Endothelial cell of umbilical vein (primary cell): ENCODE results near the gene PLCG2. TPM values are rescaled to one million over a fixed set of nuclear protein-coding genes. Genes with fewer than 3 reads are reported as not detected.

ENCODE experiments used
- BruUV-seq: library from RNA; stranded (reverse); fragments of 400-500 nt; replicated peaks from 2 replicates; lab custom pipeline; 2021; lab: Mats Ljungman, UMichigan
- CTCF ChIA-PET: fragments of 300-600, 350-600 bp; sonication (Branson Sonifier 250); formaldehyde crosslinking; loops from one replicate; lab custom pipeline; 2021; ENCODE audit warnings: antibody characterized with exemption, inconsistent platforms; lab: Charles Lee
- POLR2A ChIA-PET: fragments of 300-600, 350-600 bp; sonication (Branson Sonifier 250); formaldehyde crosslinking; loops from one replicate; lab custom pipeline; 2021; ENCODE audit warnings: antibody characterized with exemption, inconsistent platforms; lab: Charles Lee
- DNase-seq: peaks from one replicate; pipeline ENCODE4 v3.0.0-alpha.2; 2011; ENCODE audit warnings: low read depth, low spot score
- FAIRE-seq: peaks from 2 replicates; lab custom pipeline; 2011; peaks lifted over from hg19 to GRCh38; lab: Jason Lieb, UNC
- H2AFZ ChIP-seq: 2 replicates; pipeline ENCODE4 v1.6.0; 2012; ENCODE audit warnings: low read depth, low read length, control low read depth, inconsistent platforms
- H3K27ac ChIP-seq: 2 replicates; pipeline ENCODE4 v1.5.1; 2011; ENCODE audit warnings: low read depth, mild to moderate bottlenecking, control low read depth, low read length, moderate library complexity; ENCODE audit not compliant: insufficient read depth
- H3K27me3 ChIP-seq, 2 experiments: 2 replicates each; pipeline versions ENCODE4 v1.6.0 to v1.6.1; 2011; ENCODE audit warnings: low read length in 2 of 2, mixed read lengths in 1 of 2; ENCODE audit not compliant: control insufficient read depth in 2 of 2, insufficient read depth in 2 of 2
- H3K36me3 ChIP-seq, 2 experiments: 2 replicates in 1 of 2; 3 replicates in 1 of 2; pipeline ENCODE4 v1.5.1; 2011; ENCODE audit warnings: low read length in 2 of 2, mild to moderate bottlenecking in 1 of 2, moderate library complexity in 1 of 2; ENCODE audit not compliant: control insufficient read depth in 2 of 2, insufficient read depth in 2 of 2; ENCODE audit errors: extremely low read depth in 1 of 2
- H3K4me1 ChIP-seq: 3 replicates; pipeline ENCODE4 v1.5.1; 2011; ENCODE audit warnings: mild to moderate bottlenecking, low read length; ENCODE audit not compliant: control insufficient read depth, insufficient read depth; ENCODE audit errors: extremely low read depth
- H3K4me2 ChIP-seq: 2 replicates; pipeline ENCODE4 v1.6.1; 2011; ENCODE audit warnings: low read length, control low read depth, mixed read lengths; ENCODE audit not compliant: insufficient read depth
- H3K4me3 ChIP-seq, 3 experiments: fragments of 200-600 bp in 1 of 3; sonication (generic), shearing (Covaris generic) in 1 of 3; replicated peaks in 1 of 3; 2 replicates each; pipeline ENCODE4 v1.5.1; 2011 to 2016; ENCODE audit warnings: control low read depth in 3 of 3, low read length in 3 of 3, mild to moderate bottlenecking in 2 of 3, inconsistent platforms in 1 of 3, low read depth in 1 of 3, moderate library complexity in 1 of 3; ENCODE audit not compliant: insufficient read depth in 1 of 3
- H3K79me2 ChIP-seq: 2 replicates; pipeline ENCODE4 v1.6.0; 2012; ENCODE audit warnings: low read length, inconsistent platforms; ENCODE audit not compliant: control insufficient read depth, insufficient read depth
- H3K9ac ChIP-seq: replicated peaks from 2 replicates; pipeline ENCODE3; 2011; ENCODE audit warnings: low read length, control low read depth; ENCODE audit not compliant: insufficient read depth; ENCODE audit errors: extremely low read depth
- H3K9me1 ChIP-seq: replicated peaks from 3 replicates; pipeline ENCODE4 v1.6.0; 2011; ENCODE audit warnings: mild to moderate bottlenecking, low read length; ENCODE audit not compliant: control insufficient read depth, insufficient read depth; ENCODE audit errors: extremely low read depth
- H3K9me3 ChIP-seq: replicated peaks from 2 replicates; pipeline ENCODE4 v1.5.1; 2012; ENCODE audit warnings: low read length, inconsistent platforms; ENCODE audit not compliant: control insufficient read depth, insufficient read depth
- H4K20me1 ChIP-seq: replicated peaks from 2 replicates; pipeline ENCODE3; 2011; ENCODE audit warnings: mild to moderate bottlenecking, low read length; ENCODE audit not compliant: control insufficient read depth, insufficient read depth; ENCODE audit errors: extremely low read depth
- CTCF ChIP-seq, 2 donors: IDR thresholded peaks; 1 replicate in 1 of 2; 2 replicates in 1 of 2; pipeline ENCODE4 v1.5.1; 2011; ENCODE audit warnings: low read length in 2 of 2, mild to moderate bottlenecking in 2 of 2, moderate library complexity in 2 of 2, control low read depth in 1 of 2, inconsistent platforms in 1 of 2, low read depth in 1 of 2; ENCODE audit not compliant: insufficient read depth in 1 of 2; ENCODE audit errors: extremely low read depth in 1 of 2
- EZH2 ChIP-seq: IDR thresholded peaks from 2 replicates; pipeline ENCODE4 v1.6.1; 2012; ENCODE audit warnings: borderline replicate concordance, low read depth, mild to moderate bottlenecking, moderate library complexity, low read length, inconsistent platforms; ENCODE audit not compliant: severe bottlenecking
- FOS ChIP-seq: IDR thresholded peaks from 2 replicates; pipeline ENCODE4 v1.6.1; 2011; ENCODE audit warnings: mild to moderate bottlenecking, low read length, moderate library complexity, borderline replicate concordance; ENCODE audit not compliant: insufficient read depth
- GATA2 ChIP-seq: IDR thresholded peaks from 2 replicates; pipeline ENCODE4 v1.7.0; 2011; ENCODE audit warnings: low read depth, mild to moderate bottlenecking, moderate library complexity, mixed read lengths, low read length; ENCODE audit not compliant: insufficient read length, insufficient read depth
- JUN ChIP-seq: IDR thresholded peaks from 2 replicates; pipeline ENCODE4 v1.6.1; 2011; ENCODE audit warnings: borderline replicate concordance, low read depth; ENCODE audit not compliant: insufficient read length, insufficient read depth
- MYC ChIP-seq: IDR thresholded peaks from one replicate; pipeline ENCODE4 v1.6.1; 2011; ENCODE audit warnings: mild to moderate bottlenecking, low read depth, low read length
- POLR2A ChIP-seq: IDR thresholded peaks from 2 replicates; pipeline ENCODE4 v1.6.1; 2012; ENCODE audit warnings: low read depth, mild to moderate bottlenecking, control low read depth, low read length
- POLR2AphosphoS5 ChIP-seq: IDR thresholded peaks from 2 replicates; pipeline ENCODE4 v1.6.1; 2012; ENCODE audit warnings: low read depth, mild to moderate bottlenecking, control low read depth, low read length, moderate library complexity; ENCODE audit not compliant: insufficient read depth
- dilution Hi-C: fragments of 300-500 bp; cut with MboI; formaldehyde crosslinking; loops from one replicate; pipeline ENCODE4 v1.15.0; 2019; ENCODE audit warnings: low sequenced_read_pairs; ENCODE audit not compliant: extremely low pct_ligation_motif_present
- intact Hi-C: fragments of 100-400 bp; cut with micrococcal nuclease; formaldehyde crosslinking; loops from one replicate; pipeline ENCODE4 v1.10.0; 2022
- polyA plus RNA-seq, 4 experiments: library from polyadenylated mRNA; depleted of rRNA in 3 of 4; stranded (reverse) in 3 of 4; unstranded in 1 of 4; fragments of >200 nt; gene quantifications; 2 replicates each; pipeline versions ENCODE4 v1.2.1 to v1.2.3, GENCODE V29; 2011 to 2012; ENCODE audit warnings: missing spikeins in 1 of 4
- total RNA-seq: library from RNA; stranded (reverse); gene quantifications from 2 replicates; pipeline ENCODE4 v1.2.3, GENCODE V29; 2021
- TF ChIP-seq, protein P1 (sequence below): IDR thresholded peaks from 2 replicates; pipeline ENCODE4 v1.6.1; 2011; ENCODE audit not compliant: insufficient read depth, insufficient read length

The PLCG2 gene
- total and polyA plus RNA-seq, 2 donors (not counting 3 experiments of a cell fraction or from before 2014, with no cell fraction given): 10.8 to 13.6 TPM

DNA sequence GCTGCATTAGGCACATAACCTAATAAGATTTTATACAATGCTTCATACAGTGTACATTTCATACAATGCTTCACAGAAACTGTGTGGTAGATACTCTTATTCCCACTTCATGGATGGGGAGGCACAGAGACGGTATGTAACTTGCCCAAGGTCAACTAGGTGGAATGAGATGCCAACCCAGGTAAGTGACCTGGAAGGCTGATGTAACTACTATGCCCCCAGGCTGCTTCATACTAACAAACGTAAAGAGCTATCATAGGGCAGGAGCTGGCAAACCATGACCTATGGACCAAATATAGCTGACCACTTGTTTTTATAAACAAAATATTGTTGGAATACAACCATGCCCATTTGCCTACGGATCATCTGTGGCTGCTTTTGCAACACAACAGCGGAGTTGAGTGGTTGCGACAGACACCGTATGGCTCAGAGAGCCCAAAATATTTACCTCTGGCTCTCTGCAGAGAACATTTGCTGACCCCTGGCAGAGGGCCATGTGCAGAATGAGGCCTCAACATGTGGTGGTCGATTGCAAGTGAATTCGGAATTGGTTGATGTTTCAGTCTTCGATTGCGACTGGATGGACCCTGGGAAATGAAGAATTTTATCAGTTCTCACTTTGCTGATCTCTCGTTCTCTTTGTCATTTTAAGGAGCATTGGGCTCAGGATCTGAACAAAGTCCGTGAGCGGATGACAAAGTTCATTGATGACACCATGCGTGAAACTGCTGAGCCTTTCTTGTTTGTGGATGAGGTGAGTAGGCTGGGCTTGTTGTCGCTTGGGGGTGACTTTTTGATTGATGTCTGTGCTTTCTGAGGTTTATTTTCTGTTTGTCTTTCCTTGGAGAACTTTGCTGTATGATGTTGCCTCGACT lies 109.7 kb downstream of the PLCG2 start:
- CTCF ChIA-PET: interaction anchor here (0.8 to 5.4 kb wide), 15 partner anchors 10 to 342 kb away, joined by 3 to 59 read pairs (median 5); no protein-coding TSS in a partner anchor
- no peak for FAIRE-seq

More for the DNA sequence above, 109.7 kb downstream of the PLCG2 start:
- H3K36me3 ChIP-seq: no peaks in the 10 kb centered on the region
- no peaks in the 10 kb centered on the region for H3K79me2 ChIP-seq
- no peaks in the 10 kb centered on the region for H3K27me3 ChIP-seq
- intact Hi-C loops: no loop called here
- no peak overlapping the region for H3K9ac ChIP-seq
- H3K4me3 ChIP-seq: no peak overlapping the region
- no peaks in the 10 kb centered on the region for H3K9me3 ChIP-seq
- POLR2A ChIA-PET: no interaction called here
- TF ChIP-seq JUN: no peak
- no peak for TF ChIP-seq CTCF (IDR thresholded peaks at IDR 0.05; ENCODE audit: extremely low read depth in 1 of 2, insufficient read depth in 1 of 2, low read depth in 1 of 2, low read length in 2 of 2)
- TF ChIP-seq, protein P1, sequence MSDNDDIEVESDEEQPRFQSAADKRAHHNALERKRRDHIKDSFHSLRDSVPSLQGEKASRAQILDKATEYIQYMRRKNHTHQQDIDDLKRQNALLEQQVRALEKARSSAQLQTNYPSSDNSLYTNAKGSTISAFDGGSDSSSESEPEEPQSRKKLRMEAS: no peak
- TF ChIP-seq GATA2: no peak
- no peak for TF ChIP-seq FOS
- no peak for TF ChIP-seq POLR2A
- TF ChIP-seq EZH2: no peak
- TF ChIP-seq POLR2AphosphoS5: no peak
- TF ChIP-seq MYC: no peak
- no peaks in the 10 kb centered on the region for H4K20me1 ChIP-seq
- H3K4me1 ChIP-seq: no peaks in the 10 kb centered on the region
- DNase-seq: no peak
- BruUV-seq: no TSS peak
- H3K9me1 ChIP-seq: no peaks in the 10 kb centered on the region
- no peak overlapping the region for H3K4me2 ChIP-seq
- dilution Hi-C loops: no loop called here
- H3K27ac ChIP-seq: no peak overlapping the region
- no peak overlapping the region for H2AFZ ChIP-seq
